Neutrophil (primary cell): ENCODE measurements around the gene PLOD3.
"Not testable (repeated sequence)": the region's sequence is repeated elsewhere in the genome, so short reads cannot be mapped to it uniquely, and the experiment has no call there.

ENCODE experiments used
- H3K27ac ChIP-seq: fragments of 200-600 bp; sonication (generic); 2 replicates; pipeline ENCODE4 v1.5.1; 2016; ENCODE audit warnings: mild to moderate bottlenecking, moderate library complexity
- H3K27me3 ChIP-seq: fragments of 200-600 bp; sonication (generic); 2 replicates; pipeline ENCODE4 v1.6.0; 2016; ENCODE audit warnings: mild to moderate bottlenecking
- H3K36me3 ChIP-seq: fragments of 200-600 bp; sonication (generic); 2 replicates; pipeline ENCODE4 v1.5.1; 2017
- H3K4me1 ChIP-seq, 2 experiments: fragments of 200-600 bp in 1 of 2; sonication (generic) in 1 of 2; 1 replicate in 1 of 2; 2 replicates in 1 of 2; pipeline versions ENCODE4 v1.5.1 to v1.6.1; 2013 to 2016; ENCODE audit warnings: low read depth in 1 of 2, low read length in 1 of 2, mild to moderate bottlenecking in 1 of 2, moderate library complexity in 1 of 2; ENCODE audit not compliant: control insufficient read depth in 1 of 2, insufficient read depth in 1 of 2
- H3K4me3 ChIP-seq, 2 experiments: fragments of 200-600 bp in 1 of 2; sonication (generic) in 1 of 2; 1 replicate in 1 of 2; 2 replicates in 1 of 2; pipeline ENCODE4 v1.5.1; 2013 to 2016; ENCODE audit warnings: low read depth in 1 of 2, low read length in 1 of 2, mild to moderate bottlenecking in 1 of 2, moderate library complexity in 1 of 2
- H3K9me3 ChIP-seq: fragments of 200-600 bp; sonication (generic); 2 replicates; pipeline ENCODE4 v1.5.1; 2016
- CTCF ChIP-seq: fragments of 200-600 bp; sonication (generic); IDR thresholded peaks from 2 replicates; pipeline ENCODE4 v1.5.1; 2016; ENCODE audit warnings: antibody characterized with exemption

The PLOD3 gene

GRCh38 chr7:101200504-101200861, 16.9 kb downstream of the PLOD3 start:
- no peak for TF ChIP-seq CTCF
- Histone ChIP-seq H3K9me3 (no peaks in the 10 kb centered on the region), H3K36me3 (no peaks in the 10 kb centered on the region), H3K4me3 (no peak overlapping the region), H3K4me1 (peaks cover 9 to 25% of the 10 kb centered on the region in 2 experiments), H3K27me3 (peaks cover 82% of the 10 kb centered on the region), H3K27ac (no peak overlapping the region)

- not testable (repeated sequence) for H3K27ac ChIP-seq, H3K9me3 ChIP-seq, H3K4me3 ChIP-seq, H3K36me3 ChIP-seq
- peaks cover 8 to 22% of the 10 kb centered on the region in 2 experiments for H3K4me1 ChIP-seq
- peaks cover 88% of the 10 kb centered on the region for H3K27me3 ChIP-seq
Measured at GRCh38 chr7:101199522-101199921, 17.9 kb downstream of the PLOD3 start.

GRCh38 chr7:101198476-101198875, 18.9 kb downstream of the PLOD3 start:
- Histone ChIP-seq H3K9me3 (no peaks in the 10 kb centered on the region), H3K27me3 (peaks cover 85% of the 10 kb centered on the region)

DNA sequence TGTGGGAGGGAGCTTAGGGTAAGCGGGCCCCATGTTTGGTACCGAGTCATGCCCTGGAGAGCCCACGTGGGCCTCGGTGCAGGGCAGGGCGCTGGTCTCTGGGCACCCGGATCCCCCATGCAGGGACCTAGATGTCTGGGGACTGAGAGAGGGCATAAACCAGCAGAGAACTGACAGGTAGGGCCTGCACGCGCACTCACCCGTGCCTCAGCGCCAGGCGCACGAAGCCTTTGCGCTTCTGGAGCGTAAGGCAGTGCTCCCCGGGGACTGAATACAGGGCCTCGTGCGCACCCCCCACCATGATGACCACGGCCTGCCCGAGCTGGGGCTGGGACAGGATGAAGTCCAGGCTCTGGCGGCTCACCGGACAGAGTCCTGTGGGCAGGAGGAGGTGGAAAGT, 19.4 kb downstream of the PLOD3 start:
- no peak for TF ChIP-seq CTCF
- peaks cover 0 to 9% of the 10 kb centered on the region in 2 experiments for H3K4me1 ChIP-seq
- H3K27ac ChIP-seq: no peak overlapping the region
- H3K27me3 ChIP-seq: peaks cover 81% of the 10 kb centered on the region
- H3K36me3 ChIP-seq: no peaks in the 10 kb centered on the region
- no peak overlapping the region for H3K4me3 ChIP-seq
- H3K9me3 ChIP-seq: no peaks in the 10 kb centered on the region

More at GRCh38 chr7:101198476-101198875, 18.9 kb downstream of the PLOD3 start:
- TF ChIP-seq CTCF: no peak
- Histone ChIP-seq H3K36me3 (no peaks in the 10 kb centered on the region), H3K27ac (no peak overlapping the region), H3K4me1 (peaks cover 0 to 11% of the 10 kb centered on the region in 2 experiments), H3K4me3 (no peak overlapping the region)

DNA sequence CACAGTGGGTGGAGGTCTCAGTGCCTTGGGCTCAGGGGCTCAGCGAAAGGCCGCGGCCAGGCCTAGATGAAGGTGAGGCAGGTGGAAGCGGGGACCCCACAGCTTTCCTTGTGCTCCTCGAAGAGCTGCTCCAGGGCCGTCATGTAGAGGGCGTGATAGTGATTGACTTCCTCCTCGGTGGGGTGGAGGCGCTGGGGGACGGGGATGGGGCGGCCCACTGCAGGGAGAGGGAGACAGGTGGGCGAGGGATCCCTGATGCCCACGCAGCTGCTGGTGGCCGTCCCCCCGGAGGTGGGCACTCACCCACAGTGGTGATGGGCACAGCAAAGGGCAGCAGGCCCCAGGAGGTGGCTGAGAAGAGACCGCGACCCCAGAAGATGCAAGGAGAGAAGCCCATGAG, 21.5 kb downstream of the PLOD3 start:
- peaks cover 60% of the 10 kb centered on the region for H3K27me3 ChIP-seq
- no peak overlapping the region for H3K4me3 ChIP-seq
- peaks cover 0 to 7% of the 10 kb centered on the region in 2 experiments for H3K4me1 ChIP-seq
- H3K27ac ChIP-seq: no peak overlapping the region
- no peaks in the 10 kb centered on the region for H3K36me3 ChIP-seq
- no peaks in the 10 kb centered on the region for H3K9me3 ChIP-seq
- TF ChIP-seq CTCF: no peak

DNA sequence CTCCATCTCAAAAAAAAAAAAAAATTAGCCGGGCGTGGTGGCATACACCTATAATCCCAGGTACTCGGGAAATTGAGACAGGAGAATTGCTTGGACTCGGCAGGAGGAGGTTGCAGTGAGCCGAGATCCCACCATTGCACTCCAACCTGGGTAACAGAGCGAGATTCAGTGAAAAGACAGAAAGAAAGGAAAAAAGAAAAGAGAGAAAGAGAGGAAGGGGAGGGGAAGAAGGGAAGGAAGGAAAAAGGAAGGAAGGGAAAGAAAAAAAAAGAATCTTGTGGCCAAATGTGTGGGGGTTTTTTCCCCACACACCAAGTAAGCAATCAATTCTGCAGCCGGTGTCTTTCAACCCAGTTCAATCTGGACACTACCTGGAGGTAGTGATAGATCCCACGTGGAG, 28.3 kb downstream of the PLOD3 start:
- H3K27me3 ChIP-seq: peaks cover 48% of the 10 kb centered on the region
- TF ChIP-seq CTCF: no peak
- H3K27ac ChIP-seq: no peak overlapping the region
- no peaks in the 10 kb centered on the region for H3K36me3 ChIP-seq
- no peak overlapping the region for H3K4me3 ChIP-seq
- H3K9me3 ChIP-seq: no peaks in the 10 kb centered on the region
- peaks cover 0 to 7% of the 10 kb centered on the region in 2 experiments for H3K4me1 ChIP-seq
